Peyer's patch (tissue), 4 donors: ENCODE results near the gene SGMS2.

Source experiments
- POLR2A ChIP-seq, 2 donors: fragments of 450-650 bp; IDR thresholded peaks; one replicate each; pipeline ENCODE4 v1.5.1; 2017; ENCODE audit warnings: antibody characterized with exemption in 2 of 2, mild to moderate bottlenecking in 2 of 2, moderate library complexity in 2 of 2
- TF ChIP-seq, protein P1 (sequence below), 6 experiments: fragments of 450-650 bp in 4 of 6; fragments of 200-600 bp in 2 of 6; sonication (generic) in 1 of 6; IDR thresholded peaks; one replicate each; pipeline ENCODE4 v1.5.1; 2017 to 2019; ENCODE audit warnings: antibody characterized with exemption in 6 of 6, mild to moderate bottlenecking in 3 of 6, moderate library complexity in 1 of 6

DNA sequence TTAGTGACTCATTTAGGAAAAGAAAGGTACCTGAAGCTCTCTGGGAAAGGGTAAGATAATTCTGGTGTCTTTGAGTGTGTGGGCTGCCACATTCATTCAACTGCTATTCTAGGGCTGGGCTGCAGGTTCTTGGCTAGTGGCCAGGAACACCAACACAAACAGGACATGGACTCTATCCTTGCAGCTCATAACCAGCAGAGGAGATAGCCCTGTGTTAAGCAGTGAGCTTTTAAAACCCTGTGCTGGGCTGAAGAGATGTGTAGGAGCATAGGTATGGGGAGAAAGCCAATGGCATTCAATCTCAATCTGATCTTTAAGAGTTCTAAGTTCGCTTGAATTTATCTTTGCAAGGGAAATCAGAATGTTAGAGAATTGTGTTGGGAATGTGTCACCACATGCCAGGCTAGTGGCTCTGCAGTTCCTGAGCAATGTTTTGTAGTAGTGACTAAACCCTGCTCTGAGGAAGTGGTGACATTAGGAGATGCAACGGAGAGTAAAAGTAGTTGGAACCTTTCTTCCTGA is 39.2 kb downstream of the SGMS2 start:
- TF ChIP-seq, protein P1, sequence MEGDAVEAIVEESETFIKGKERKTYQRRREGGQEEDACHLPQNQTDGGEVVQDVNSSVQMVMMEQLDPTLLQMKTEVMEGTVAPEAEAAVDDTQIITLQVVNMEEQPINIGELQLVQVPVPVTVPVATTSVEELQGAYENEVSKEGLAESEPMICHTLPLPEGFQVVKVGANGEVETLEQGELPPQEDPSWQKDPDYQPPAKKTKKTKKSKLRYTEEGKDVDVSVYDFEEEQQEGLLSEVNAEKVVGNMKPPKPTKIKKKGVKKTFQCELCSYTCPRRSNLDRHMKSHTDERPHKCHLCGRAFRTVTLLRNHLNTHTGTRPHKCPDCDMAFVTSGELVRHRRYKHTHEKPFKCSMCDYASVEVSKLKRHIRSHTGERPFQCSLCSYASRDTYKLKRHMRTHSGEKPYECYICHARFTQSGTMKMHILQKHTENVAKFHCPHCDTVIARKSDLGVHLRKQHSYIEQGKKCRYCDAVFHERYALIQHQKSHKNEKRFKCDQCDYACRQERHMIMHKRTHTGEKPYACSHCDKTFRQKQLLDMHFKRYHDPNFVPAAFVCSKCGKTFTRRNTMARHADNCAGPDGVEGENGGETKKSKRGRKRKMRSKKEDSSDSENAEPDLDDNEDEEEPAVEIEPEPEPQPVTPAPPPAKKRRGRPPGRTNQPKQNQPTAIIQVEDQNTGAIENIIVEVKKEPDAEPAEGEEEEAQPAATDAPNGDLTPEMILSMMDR (IDR thresholded peaks at IDR 0.05): peak in 3 of 6 experiments; percentile 38 to 48 (median 45)
- TF ChIP-seq POLR2A (IDR thresholded peaks at IDR 0.05): peak in 1 of 2 donors; percentile 14
